ENCODE data around the gene KRTAP4-1.

GRCh38 chr17:41176744-41177387 is 7.8 kb downstream of the KRTAP4-1 start:
- TF ChIP-seq POLR2A (IDR thresholded peaks at IDR 0.05; ENCODE audit: low read depth, low read length), result no peak
- no peak for TF ChIP-seq TAF1 (IDR thresholded peaks at IDR 0.05; ENCODE audit: low read depth, low read length)
- TF ChIP-seq POLR2AphosphoS5 (IDR thresholded peaks at IDR 0.05; ENCODE audit: low read depth, low read length), result no peak

Data from GM12891 (cell line).